Smooth muscle cell (in vitro differentiated cells): ENCODE measurements around the gene CFAP65. TPM values are rescaled to one million over a fixed set of nuclear protein-coding genes. Genes with fewer than 3 reads are reported as not detected.

Experiments
- DNase-seq: peaks from one replicate; lab custom pipeline; 2025; ENCODE audit not compliant: unreplicated experiment; lab: John Stamatoyannopoulos, UW
- H2AFZ ChIP-seq: fragments of 200-600 bp; sonication (generic); 2 replicates; pipeline ENCODE4 v1.6.0; 2016; ENCODE audit warnings: antibody characterized with exemption, low read depth, mild to moderate bottlenecking
- H3F3A ChIP-seq: fragments of 200-600 bp; sonication (generic); 2 replicates; pipeline ENCODE4 v1.6.0; 2017; ENCODE audit warnings: antibody characterized with exemption, low read depth
- H3K27ac ChIP-seq: fragments of 200-600 bp; sonication (generic); 2 replicates; pipeline ENCODE4 v1.5.1; 2016; ENCODE audit warnings: low read depth, mild to moderate bottlenecking
- H3K27me3 ChIP-seq: fragments of 200-600 bp; sonication (generic); 2 replicates; pipeline ENCODE4 v1.6.1; 2016; ENCODE audit warnings: low read depth, mild to moderate bottlenecking
- H3K36me3 ChIP-seq: fragments of 200-600 bp; sonication (generic); 2 replicates; pipeline ENCODE4 v1.5.1; 2016; ENCODE audit warnings: low read depth
- H3K4me1 ChIP-seq: fragments of 200-600 bp; sonication (generic); 2 replicates; pipeline ENCODE4 v1.5.1; 2016; ENCODE audit warnings: low read depth
- H3K4me2 ChIP-seq: fragments of 200-600 bp; sonication (generic); 2 replicates; pipeline ENCODE4 v1.6.0; 2016; ENCODE audit warnings: mild to moderate bottlenecking
- H3K4me3 ChIP-seq: fragments of 200-600 bp; sonication (generic); 2 replicates; pipeline ENCODE4 v1.5.1; 2016; ENCODE audit warnings: mild to moderate bottlenecking
- H3K79me2 ChIP-seq: fragments of 200-600 bp; sonication (generic); 2 replicates; pipeline ENCODE4 v1.6.0; 2016; ENCODE audit warnings: low read depth, mild to moderate bottlenecking
- H3K9ac ChIP-seq: fragments of 200-600 bp; sonication (generic); 2 replicates; pipeline ENCODE4 v1.6.0; 2016; ENCODE audit warnings: low read depth
- H3K9me3 ChIP-seq: fragments of 200-600 bp; sonication (generic); replicated peaks from 2 replicates; pipeline ENCODE4 v1.5.1; 2016; ENCODE audit warnings: low read depth
- H4K20me1 ChIP-seq: fragments of 200-600 bp; sonication (generic); 2 replicates; pipeline ENCODE4 v1.6.0; 2016; ENCODE audit warnings: low read depth
- WGBS: methylation state at CpG from one replicate; pipeline ENCODE4 v1.1.7; 2016; ENCODE audit warnings: low lambda C conversion rate; 5-methylcytosine and 5-hydroxymethylcytosine counted together
- polyA plus RNA-seq: library from polyadenylated mRNA; unstranded; fragments of >200 nt; fragmentation: Nextera tagmentation; extraction: Ambion mirVana; gene quantifications from 2 replicates; pipeline ENCODE4 v1.2.1, GENCODE V29; 2016
- total RNA-seq: library from RNA; depleted of rRNA; stranded (reverse); fragments of >200 nt; gene quantifications from 2 replicates; pipeline ENCODE4 v1.2.3, GENCODE V29; 2014
- TF ChIP-seq, protein P1 (sequence below): fragments of 200-600 bp; sonication (generic); IDR thresholded peaks from 2 replicates; pipeline ENCODE4 v1.5.1; 2017; ENCODE audit warnings: borderline replicate concordance, mild to moderate bottlenecking, antibody characterized with exemption; ENCODE audit not compliant: insufficient read depth, poor library complexity, severe bottlenecking

CFAP65 gene
- total and polyA plus RNA-seq, 2 experiments from 2014 or later = not detected

DNA sequence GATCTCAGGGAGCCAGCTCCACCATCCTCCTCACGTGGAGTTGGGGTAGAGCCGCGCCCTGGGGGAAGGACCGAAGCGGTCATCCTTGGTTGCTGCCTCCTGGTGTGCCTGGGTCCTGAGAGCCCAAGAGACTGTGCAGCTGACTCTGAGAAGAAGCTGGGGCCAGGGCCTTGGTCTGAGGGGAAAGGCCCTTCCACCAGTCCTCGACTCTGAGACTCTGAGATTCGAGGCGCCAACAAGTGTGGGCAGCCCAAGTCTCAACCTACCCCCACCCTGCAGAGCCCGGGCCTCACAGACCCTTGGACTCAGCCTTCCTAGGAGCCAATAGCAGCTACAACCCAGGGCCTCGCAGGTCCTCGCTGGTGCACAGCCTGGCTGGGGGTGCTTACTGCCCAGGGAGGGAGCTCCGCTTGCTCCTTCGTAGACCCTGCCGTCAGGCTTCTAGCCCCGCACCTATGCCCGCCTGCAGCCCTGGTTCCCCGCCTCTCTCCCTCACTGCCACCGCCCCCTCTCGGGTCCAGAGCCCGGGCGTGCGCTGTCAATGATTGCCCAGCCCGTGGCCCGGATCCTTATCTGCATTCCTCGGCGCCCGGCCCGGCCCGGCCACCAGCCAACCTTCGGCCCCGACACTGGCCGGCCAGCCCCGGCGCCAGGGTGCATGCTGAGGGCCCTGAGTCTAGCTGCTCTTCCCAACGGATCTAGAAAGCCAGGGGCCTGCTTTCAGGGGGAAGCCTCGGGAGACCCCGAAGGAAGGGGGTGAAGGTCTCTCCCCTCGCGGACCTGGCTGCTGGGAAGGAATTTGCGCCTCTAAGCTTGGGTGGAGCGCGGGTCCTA lies 17.4 kb upstream of the CFAP65 start:
- no peaks in the 10 kb centered on the region for H3K36me3 ChIP-seq
- TF ChIP-seq, protein P1, sequence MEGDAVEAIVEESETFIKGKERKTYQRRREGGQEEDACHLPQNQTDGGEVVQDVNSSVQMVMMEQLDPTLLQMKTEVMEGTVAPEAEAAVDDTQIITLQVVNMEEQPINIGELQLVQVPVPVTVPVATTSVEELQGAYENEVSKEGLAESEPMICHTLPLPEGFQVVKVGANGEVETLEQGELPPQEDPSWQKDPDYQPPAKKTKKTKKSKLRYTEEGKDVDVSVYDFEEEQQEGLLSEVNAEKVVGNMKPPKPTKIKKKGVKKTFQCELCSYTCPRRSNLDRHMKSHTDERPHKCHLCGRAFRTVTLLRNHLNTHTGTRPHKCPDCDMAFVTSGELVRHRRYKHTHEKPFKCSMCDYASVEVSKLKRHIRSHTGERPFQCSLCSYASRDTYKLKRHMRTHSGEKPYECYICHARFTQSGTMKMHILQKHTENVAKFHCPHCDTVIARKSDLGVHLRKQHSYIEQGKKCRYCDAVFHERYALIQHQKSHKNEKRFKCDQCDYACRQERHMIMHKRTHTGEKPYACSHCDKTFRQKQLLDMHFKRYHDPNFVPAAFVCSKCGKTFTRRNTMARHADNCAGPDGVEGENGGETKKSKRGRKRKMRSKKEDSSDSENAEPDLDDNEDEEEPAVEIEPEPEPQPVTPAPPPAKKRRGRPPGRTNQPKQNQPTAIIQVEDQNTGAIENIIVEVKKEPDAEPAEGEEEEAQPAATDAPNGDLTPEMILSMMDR = no peak
- no peak overlapping the region for H3K4me2 ChIP-seq
- no peaks in the 10 kb centered on the region for H3K9me3 ChIP-seq
- no peaks in the 10 kb centered on the region for H3F3A ChIP-seq
- H3K4me3 ChIP-seq = peak overlapping the region; percentile 38
- H3K79me2 ChIP-seq = no peaks in the 10 kb centered on the region
- H3K4me1 ChIP-seq = peaks cover 4% of the 10 kb centered on the region
- H3K27ac ChIP-seq = no peak overlapping the region
- 27% methylated on average over 39 of the region's 42 CpGs for WGBS
- no peak for DNase-seq
- no peak overlapping the region for H2AFZ ChIP-seq
- no peaks in the 10 kb centered on the region for H4K20me1 ChIP-seq
- peaks cover 96% of the 10 kb centered on the region for H3K27me3 ChIP-seq
- H3K9ac ChIP-seq = no peak overlapping the region

DNA sequence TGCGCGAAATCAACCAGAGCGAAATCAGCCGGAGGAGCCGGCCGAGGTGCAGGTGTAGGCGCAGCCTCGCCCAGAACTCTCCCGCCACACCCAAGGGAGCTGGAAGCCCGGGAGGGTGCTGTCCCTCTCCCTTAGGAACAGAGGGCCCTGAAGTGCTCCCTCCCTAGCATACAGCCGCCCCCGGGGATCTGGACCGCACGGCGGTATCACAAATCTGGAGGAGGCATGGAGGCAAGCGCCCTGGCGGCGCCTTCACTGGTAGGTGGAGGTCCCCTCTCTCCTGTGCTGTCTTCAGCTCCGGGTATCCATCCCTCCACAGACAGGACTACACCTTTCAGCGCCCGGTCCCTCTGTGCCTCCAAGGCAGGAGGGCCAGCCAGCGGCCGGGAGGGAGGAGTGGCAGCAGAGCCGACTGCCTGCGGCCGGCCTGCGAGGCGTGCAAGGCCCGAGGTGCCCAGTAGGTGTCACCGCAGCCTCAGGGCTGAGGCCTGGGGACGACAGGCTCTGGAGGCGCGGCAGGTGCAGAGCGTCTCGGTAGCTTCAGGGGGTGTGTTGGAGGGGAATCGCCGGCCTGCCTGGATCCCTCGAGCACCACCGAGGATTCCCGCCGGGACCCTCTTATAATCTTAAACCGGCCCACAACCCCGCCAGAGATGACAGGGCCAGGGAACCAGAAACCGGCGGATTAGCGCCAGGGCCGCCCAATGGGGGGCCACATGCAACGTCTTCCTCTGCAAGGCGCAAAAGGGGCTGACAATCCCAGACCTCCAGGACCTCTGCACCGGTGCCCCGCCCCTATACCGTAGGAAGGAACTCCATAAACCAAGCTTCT lies 16.6 kb upstream of the CFAP65 start:
- H2AFZ ChIP-seq = no peak overlapping the region
- H3F3A ChIP-seq = no peaks in the 10 kb centered on the region
- no peaks in the 10 kb centered on the region for H4K20me1 ChIP-seq
- 11% methylated on average over 51 of the region's 52 CpGs for WGBS
- H3K27me3 ChIP-seq = peaks cover 96% of the 10 kb centered on the region
- no peaks in the 10 kb centered on the region for H3K36me3 ChIP-seq
- H3K79me2 ChIP-seq = no peaks in the 10 kb centered on the region
- no peaks in the 10 kb centered on the region for H3K9me3 ChIP-seq
- no peak overlapping the region for H3K27ac ChIP-seq
- DNase-seq = peak; percentile 14
- TF ChIP-seq, protein P1 = peak; percentile 78
- peak overlapping the region; percentile 34 for H3K4me3 ChIP-seq
- peak overlapping the region; percentile 36 for H3K4me2 ChIP-seq
- H3K9ac ChIP-seq = no peak overlapping the region
- H3K4me1 ChIP-seq = peaks cover 4% of the 10 kb centered on the region

DNA sequence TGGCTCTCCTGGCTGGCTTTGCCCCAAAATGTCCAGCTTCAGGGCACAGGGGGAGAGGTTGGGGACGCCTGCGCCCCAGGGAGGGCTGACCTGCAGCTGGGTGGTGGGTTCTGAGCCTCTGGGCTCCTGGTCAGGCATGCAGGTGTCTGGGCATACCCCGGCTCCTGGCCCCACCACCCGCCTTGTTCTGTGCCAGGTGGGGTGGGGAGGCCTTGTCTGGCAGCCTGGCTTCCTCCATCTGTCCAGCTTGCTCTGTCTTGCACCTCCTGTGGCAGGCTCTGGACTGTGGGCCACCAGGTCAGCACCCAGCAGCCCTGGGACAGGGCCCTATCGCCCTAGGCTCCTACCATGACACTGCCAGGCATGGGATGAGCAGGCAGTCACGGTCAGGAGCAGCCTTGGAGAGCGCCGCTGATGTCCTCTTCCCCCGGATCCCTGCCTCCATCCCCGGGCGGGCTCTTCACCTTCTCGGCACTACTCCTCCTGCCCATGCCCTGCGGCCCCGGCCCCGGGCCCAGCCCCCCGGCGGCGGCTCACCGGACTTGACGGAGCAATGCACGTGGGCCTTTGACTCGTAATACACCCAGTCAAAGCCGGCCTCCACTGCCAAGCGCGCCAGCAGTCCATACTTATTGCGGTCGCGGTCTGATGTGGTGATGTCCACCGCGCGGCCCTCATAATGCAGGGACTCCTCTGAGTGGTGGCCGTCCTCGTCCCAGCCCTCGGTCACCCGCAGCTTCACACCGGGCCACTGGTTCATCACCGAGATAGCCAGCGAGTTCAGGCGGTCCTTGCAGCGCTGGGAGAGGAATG lies 15.8 kb upstream of the CFAP65 start:
- Histone ChIP-seq H3K4me2 (no peak overlapping the region), H3K9me3 (no peaks in the 10 kb centered on the region), H3K79me2 (no peaks in the 10 kb centered on the region), H4K20me1 (no peaks in the 10 kb centered on the region), H3F3A (no peaks in the 10 kb centered on the region), H3K4me3 (no peak overlapping the region), H3K27me3 (peaks cover 96% of the 10 kb centered on the region), H3K4me1 (peaks cover 4% of the 10 kb centered on the region), H3K36me3 (no peaks in the 10 kb centered on the region), H2AFZ (no peak overlapping the region), H3K27ac (no peak overlapping the region), H3K9ac (no peak overlapping the region)
- TF ChIP-seq, protein P1 = no peak
- DNase-seq = no peak
- WGBS = 34% methylated on average over 29 of the region's 40 CpGs
